ENCODE data around the gene PREB.

The PREB gene

DNA sequence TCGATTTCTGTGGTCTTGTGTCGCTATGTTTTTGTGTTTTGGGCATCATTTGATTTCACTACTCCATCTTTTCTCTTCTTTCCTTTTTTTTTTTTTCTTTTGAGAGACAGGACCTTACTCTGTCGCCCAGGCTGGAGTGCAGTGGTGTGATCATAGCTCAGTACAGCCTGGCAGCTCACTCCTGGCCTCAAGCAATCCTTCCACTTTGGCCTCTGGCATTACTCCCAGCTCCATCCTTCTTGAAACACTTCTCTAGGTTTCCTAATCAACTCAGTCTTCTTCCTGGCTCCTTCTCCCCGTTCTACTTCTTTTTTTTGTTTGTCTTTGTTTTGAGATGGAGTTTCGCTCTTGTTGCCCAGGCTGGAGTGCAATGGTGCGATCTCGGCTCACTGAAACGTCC lies 40.9 kb upstream of the PREB start:
- no peak for DNase-seq (ENCODE audit: low read depth)

GRCh38 chr2:27174638-27175037 lies 40.2 kb upstream of the PREB start:
- no peak for DNase-seq (ENCODE audit: low read depth)
- H3K4me3 ChIP-seq (ENCODE audit: low read depth, low read length), result no peak overlapping the region
- TF ChIP-seq, protein P1, sequence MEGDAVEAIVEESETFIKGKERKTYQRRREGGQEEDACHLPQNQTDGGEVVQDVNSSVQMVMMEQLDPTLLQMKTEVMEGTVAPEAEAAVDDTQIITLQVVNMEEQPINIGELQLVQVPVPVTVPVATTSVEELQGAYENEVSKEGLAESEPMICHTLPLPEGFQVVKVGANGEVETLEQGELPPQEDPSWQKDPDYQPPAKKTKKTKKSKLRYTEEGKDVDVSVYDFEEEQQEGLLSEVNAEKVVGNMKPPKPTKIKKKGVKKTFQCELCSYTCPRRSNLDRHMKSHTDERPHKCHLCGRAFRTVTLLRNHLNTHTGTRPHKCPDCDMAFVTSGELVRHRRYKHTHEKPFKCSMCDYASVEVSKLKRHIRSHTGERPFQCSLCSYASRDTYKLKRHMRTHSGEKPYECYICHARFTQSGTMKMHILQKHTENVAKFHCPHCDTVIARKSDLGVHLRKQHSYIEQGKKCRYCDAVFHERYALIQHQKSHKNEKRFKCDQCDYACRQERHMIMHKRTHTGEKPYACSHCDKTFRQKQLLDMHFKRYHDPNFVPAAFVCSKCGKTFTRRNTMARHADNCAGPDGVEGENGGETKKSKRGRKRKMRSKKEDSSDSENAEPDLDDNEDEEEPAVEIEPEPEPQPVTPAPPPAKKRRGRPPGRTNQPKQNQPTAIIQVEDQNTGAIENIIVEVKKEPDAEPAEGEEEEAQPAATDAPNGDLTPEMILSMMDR (IDR thresholded peaks at IDR 0.05; ENCODE audit: control insufficient read depth, extremely low read depth, insufficient read depth), result no peak

More for the DNA sequence above, 40.9 kb upstream of the PREB start:
- no peak overlapping the region for H3K4me3 ChIP-seq (ENCODE audit: low read depth, low read length)
- TF ChIP-seq, protein P1 (IDR thresholded peaks at IDR 0.05; ENCODE audit: control insufficient read depth, extremely low read depth, insufficient read depth), result no peak

DNA sequence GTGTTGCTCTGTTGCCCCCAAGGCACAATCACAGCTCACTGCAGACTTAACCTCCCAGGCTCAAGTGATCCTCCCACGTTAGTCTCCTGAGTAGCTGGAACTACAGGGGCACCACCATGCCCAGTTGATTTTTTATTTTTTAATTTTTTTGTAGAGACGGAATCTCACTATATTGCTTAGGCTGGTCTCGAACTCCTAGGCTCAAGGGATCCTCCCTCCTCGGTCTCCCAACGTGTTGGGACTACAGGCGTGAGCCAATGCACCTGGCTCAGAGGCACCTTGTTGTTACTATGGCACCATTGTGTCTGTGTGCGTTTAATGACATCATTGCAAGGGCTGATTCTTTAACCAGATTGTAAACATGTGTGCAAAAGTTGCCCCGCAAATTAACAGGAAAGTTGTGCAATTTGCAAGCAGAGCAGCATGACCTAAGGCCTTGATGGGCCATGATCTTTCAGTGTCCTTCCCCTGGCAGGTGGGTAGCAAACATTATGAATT lies 37.0 kb upstream of the PREB start:
- DNase-seq (ENCODE audit: low read depth), result no peak
- no peak overlapping the region for H3K4me3 ChIP-seq (ENCODE audit: low read depth, low read length)
- TF ChIP-seq, protein P1 (IDR thresholded peaks at IDR 0.05; ENCODE audit: control insufficient read depth, extremely low read depth, insufficient read depth), result no peak

DNA sequence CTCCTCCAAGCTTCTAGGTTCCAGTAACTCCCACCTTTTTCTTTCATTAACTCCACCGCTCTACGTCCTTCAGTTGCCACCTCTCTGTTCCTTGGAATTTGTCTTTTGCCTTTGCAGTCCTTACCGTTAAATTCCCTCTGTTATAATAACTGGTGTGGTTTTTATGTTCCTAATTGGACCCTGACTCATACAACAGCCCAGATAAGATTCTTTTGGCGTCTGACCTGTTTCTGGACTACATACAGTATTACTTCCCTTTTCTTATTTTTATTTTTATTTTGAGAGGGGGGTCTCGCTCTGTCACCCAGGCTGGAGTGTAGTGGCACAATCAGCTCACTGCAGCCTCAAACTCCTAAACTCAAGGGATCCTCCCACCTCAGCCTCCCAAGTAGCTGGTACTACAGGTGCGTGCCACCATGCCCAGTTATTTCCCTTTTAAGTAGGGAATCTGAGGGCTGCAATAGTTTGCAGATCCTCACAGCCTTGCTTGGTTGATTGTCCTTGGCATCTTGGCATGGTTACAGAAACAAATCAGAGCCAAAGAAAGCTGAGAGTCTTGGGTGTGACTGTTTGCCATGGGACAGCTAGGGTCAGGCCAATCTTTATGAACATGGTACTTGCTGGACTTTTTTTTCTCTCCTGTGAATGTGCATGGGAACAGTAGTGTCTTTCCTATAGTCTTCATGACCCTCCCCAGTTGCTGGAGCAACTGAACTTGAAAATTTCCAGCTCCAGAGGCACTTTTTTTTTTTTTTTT lies 36.3 kb upstream of the PREB start:
- no peak overlapping the region for H3K4me3 ChIP-seq (ENCODE audit: low read depth, low read length)
- no peak for DNase-seq (ENCODE audit: low read depth)
- TF ChIP-seq, protein P1 (IDR thresholded peaks at IDR 0.05; ENCODE audit: control insufficient read depth, extremely low read depth, insufficient read depth), result no peak

GRCh38 chr2:27164960-27165763 lies 30.7 kb upstream of the PREB start:
- TF ChIP-seq, protein P1 (IDR thresholded peaks at IDR 0.05; ENCODE audit: control insufficient read depth, extremely low read depth, insufficient read depth), result no peak
- no peak overlapping the region for H3K4me3 ChIP-seq (ENCODE audit: low read depth, low read length)
- no peak for DNase-seq (ENCODE audit: low read depth)

- no peak for DNase-seq (ENCODE audit: low read depth)
- H3K4me3 ChIP-seq (ENCODE audit: low read depth, low read length), result no peak overlapping the region
- TF ChIP-seq, protein P1 (IDR thresholded peaks at IDR 0.05; ENCODE audit: control insufficient read depth, extremely low read depth, insufficient read depth), result no peak
Measured at GRCh38 chr2:27162151-27163121, 28.0 kb upstream of the PREB start.

Data from LNCaP clone FGC (cell line).